HG03520 (cell line): ENCODE measurements around the gene MIPOL1.
"Not testable (repeated sequence)": the region's sequence is repeated elsewhere in the genome, so short reads cannot be mapped to it uniquely, and the experiment has no call there.

ENCODE experiments used
- ATAC-seq: cut with Tn5 transposase; IDR thresholded peaks from one replicate; pipeline ENCODE4 v1.9.1; 2021; ENCODE audit warnings: mild to moderate bottlenecking, moderate library complexity; ENCODE audit not compliant: unreplicated experiment

The MIPOL1 gene

GRCh38 chr14:37376944-37377609, 179.3 kb downstream of the MIPOL1 start:
- ATAC-seq: no peak

DNA sequence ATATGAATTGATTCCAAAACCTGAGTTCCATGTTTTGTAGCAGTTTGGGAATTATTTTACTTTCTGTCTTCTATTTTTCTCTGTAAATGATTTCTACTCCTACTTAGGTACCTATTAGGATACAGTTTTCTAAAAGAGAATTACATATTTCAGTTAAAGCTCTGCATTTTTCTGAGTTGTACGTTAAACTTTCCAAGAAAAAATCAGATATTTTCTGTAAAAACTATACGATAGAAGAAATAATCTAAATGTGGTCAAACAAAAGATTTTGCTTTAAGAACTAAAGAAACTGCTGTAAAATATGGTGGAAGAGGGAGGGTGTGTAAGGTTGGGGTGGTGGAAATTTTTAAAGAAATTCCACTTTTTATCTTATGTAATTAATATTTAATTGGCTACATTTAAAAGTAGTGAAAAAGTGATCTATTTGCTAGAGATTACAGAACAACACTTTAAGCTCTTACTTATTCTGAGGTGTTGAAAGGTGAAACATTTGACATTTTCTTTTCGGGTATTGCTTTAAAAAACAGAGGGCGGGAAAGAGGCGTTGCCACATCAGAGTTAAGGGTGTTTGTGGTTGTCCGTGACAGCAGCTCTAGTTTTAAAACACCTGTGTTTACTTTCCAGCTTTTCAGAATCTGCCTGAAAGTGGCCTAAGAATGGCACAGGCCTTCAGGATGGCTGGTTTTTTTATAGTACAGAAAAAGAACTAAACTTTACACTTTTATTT, 187.3 kb downstream of the MIPOL1 start:
- ATAC-seq: no peak

DNA sequence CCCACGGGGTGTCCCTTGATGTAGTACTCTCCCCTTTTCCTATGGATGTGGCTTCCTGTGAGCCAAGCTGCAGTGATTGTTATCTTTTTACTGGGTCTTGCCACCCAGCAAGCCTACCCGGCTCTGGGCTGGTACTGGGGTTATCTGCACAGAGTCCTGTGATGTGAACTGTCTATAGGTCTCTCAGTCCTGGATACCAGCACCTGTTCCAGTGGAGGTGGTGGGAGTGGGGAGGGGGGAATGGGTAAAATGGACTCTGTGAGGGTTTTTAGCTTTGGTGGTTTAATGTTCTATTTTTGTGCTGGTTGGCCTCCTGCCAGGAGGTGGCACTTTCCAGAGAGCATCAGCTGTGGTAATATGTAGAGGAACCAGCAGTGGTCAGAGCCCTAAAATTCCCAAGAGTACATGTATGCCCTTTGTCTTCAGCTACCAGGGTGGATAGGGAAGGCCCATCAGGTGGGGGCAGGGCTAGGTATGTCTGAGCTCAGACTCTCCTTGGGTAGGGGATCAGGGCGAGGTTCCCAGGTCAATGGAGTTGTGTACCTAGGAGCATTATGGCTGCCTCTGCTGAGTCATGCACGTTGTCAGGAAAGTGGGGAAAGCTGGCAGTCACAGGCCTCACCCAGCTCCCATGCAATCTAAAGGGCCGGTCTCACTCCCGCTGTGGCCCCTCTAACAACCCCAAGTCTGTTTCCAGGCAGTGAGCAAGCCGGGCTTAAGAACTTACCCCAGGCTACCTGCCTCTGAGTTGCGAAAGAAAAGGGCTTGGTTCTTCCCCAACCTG, 199.6 kb downstream of the MIPOL1 start:
- not testable (repeated sequence) for ATAC-seq

- ATAC-seq: no peak
Observed at GRCh38 chr14:37397941-37398215, 200.1 kb downstream of the MIPOL1 start.

- no peak for ATAC-seq
Observed at GRCh38 chr14:37399517-37399916, 201.8 kb downstream of the MIPOL1 start.

DNA sequence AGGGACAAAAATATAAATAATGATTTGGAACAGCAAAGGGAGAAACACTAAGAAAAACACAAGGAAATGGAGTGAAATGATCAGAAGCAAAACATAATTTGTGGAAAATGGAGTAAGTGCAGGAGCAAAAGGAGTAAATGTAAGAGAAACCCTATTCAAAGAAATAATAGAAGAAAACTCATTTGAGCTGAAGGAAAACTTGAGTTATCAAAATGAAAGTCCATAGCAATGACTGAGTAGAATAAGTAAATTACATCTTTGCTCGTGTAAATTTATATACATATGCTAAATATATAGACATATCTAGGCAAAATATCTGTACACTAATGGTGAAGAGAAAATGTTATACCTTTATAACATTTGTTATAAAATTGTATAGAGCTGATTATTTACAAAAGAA, 203.4 kb downstream of the MIPOL1 start:
- no peak for ATAC-seq

- no peak for ATAC-seq
Observed at GRCh38 chr14:37403626-37404025, 205.9 kb downstream of the MIPOL1 start.

GRCh38 chr14:37406095-37406494, 208.4 kb downstream of the MIPOL1 start:
- no peak for ATAC-seq

DNA sequence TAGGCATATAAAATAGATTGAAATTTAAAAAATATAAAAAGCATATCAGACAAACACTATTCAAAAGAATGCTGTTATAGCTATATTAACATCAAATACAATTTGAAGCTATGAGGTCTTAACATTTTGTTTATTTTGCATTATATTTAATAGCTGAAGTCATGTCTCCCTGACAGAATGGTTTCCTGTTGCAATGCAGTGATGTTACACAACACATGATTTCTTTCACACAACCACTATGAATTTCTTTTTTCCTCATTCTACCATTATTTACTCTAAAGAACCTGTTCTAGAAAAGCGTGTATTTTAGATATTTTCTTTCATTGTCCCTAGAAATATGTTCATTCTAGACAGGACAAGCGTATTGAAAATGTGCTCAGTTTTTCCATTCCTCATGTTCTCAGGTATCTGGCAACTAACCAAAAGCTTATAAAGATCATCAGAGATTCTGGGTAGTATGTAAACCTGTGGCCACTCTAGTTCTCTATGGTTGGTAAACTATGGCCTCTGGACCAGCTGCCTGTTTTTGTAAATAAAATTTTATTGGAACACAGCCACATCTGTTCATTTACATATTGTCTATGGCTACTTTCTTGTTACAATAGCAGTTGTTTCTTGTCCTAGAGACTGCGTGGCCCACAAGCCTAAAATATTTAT, 213.5 kb downstream of the MIPOL1 start:
- no peak for ATAC-seq

GRCh38 chr14:37413050-37413449, 215.3 kb downstream of the MIPOL1 start:
- ATAC-seq: no peak

- ATAC-seq: no peak
Observed at GRCh38 chr14:37413504-37414003, 215.8 kb downstream of the MIPOL1 start.

- ATAC-seq: no peak
Observed at GRCh38 chr14:37416264-37416663, 218.5 kb downstream of the MIPOL1 start.

DNA sequence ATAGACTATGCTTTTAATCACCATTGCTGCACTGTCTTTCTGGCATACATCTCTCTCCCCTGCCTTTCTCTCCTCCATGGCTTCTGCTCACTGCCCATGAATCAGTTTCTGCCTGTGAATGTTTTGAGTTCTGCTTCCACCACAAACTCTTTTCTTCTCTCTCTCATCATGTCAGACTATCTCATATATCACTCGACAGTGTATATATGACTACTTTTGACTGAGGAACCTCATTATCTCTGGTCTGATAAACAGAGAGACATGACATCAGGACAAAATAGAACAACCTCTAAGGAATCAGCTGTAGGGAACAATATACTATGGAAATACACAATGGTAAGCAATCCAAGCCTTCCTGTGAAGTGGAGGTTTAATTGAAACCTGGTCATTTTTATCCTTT, 219.4 kb downstream of the MIPOL1 start:
- no peak for ATAC-seq

DNA sequence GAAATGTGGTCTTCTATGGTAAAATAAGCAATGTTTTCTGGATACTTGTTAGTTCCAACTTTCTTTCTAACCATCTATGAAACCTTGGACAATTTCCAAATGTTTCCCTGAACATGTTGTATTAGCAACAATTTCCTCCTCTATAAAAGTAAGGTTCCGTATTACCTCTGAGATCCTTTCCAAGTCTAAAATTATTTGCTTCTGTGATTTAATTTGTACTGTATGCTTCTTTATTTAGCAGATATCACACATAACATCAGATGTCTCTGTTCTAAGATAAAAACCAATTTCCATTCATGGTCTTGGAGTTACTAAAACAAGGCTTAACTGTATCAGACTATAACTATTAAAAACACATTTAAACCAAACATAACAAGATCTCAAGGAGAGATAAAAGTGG, 220.1 kb downstream of the MIPOL1 start:
- no peak for ATAC-seq

GRCh38 chr14:37420622-37421021, 222.9 kb downstream of the MIPOL1 start:
- no peak for ATAC-seq

- ATAC-seq: no peak
Observed at GRCh38 chr14:37422319-37422718, 224.6 kb downstream of the MIPOL1 start.

- ATAC-seq: no peak
Observed at GRCh38 chr14:37422748-37423147, 225.0 kb downstream of the MIPOL1 start.

GRCh38 chr14:37428954-37429353, 231.2 kb downstream of the MIPOL1 start:
- ATAC-seq: no peak

GRCh38 chr14:37429618-37430017, 231.9 kb downstream of the MIPOL1 start:
- ATAC-seq: no peak

- no peak for ATAC-seq
Observed at GRCh38 chr14:37434867-37435266, 237.1 kb downstream of the MIPOL1 start.

- ATAC-seq: no peak
Observed at GRCh38 chr14:37436519-37436918, 238.8 kb downstream of the MIPOL1 start.
